ENCODE results near the gene PBX2. TPM values are rescaled to one million over a fixed set of nuclear protein-coding genes. Genes with fewer than 3 reads are reported as not detected.

Gene PBX2
- total RNA-seq, 6 experiments from 2014 or later: 50.7 to 61.4 (median 56.2) TPM

GRCh38 chr6:32149092-32149755 is 40.8 kb downstream of the PBX2 start:
- Mint-ChIP-seq H3K4me3 (no peak overlapping the region), H3K9me3 (no peaks in the 10 kb centered on the region), H3K36me3 (ENCODE audit: low read depth) (peaks cover 13% of the 10 kb centered on the region; the same call in 1 of the 2 replicates), H3K27ac (no peak overlapping the region), H3K4me1 (ENCODE audit: low read depth) (peaks cover 28% of the 10 kb centered on the region), H3K27me3 (ENCODE audit: insufficient read depth) (peaks cover 7% of the 10 kb centered on the region)
- DNase-seq: no peak
- no peak for TF ChIP-seq CTCF (IDR thresholded peaks at IDR 0.05)

DNA sequence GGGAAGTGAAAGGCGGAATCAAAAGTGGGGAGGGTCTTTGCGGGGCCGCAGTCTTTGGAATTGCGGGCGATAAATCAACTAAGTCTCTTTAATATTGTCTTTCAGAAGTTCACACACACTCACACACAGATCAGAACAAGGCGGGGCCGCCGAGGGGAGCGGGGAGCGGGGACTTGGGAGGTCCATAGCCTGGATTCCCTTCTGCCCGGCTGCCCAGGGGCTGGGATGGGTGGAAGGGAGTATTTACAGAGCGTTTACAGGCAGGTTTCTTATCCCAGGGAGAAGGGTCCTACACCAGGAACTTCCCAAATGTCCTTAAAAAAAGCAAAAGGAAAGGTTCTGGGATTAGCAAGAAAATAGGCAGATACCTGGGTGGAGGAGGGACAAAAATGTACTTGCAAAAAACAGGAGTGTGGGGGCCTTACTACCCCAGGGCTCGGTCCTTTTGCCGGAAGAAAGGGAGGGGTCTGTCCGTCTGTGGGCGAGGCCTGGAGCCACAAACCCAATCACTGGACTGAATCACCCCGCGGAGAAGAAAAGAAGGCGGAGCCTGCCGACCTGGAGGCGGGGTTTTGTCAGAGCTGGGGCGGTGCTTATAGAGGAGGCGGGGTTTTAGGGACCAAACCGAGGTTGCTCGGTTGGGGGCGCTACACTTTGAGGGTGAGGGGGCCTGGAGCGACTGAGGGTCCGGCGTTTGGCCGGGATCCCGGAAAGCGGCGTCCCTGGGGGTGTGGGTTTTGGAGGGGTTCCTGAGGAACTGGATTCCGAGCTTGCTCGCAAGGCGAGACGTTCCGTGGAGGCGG is 41.5 kb downstream of the PBX2 start:
- no peak for TF ChIP-seq CTCF (IDR thresholded peaks at IDR 0.05)
- Mint-ChIP-seq H3K36me3 (ENCODE audit: low read depth) (peaks cover 13% of the 10 kb centered on the region; the same call in 1 of the 2 replicates), H3K27me3 (ENCODE audit: insufficient read depth) (peaks cover 7% of the 10 kb centered on the region), H3K4me1 (ENCODE audit: low read depth) (peaks cover 27% of the 10 kb centered on the region), H3K9me3 (no peaks in the 10 kb centered on the region), H3K27ac (no peak overlapping the region), H3K4me3 (no peak overlapping the region)
- DNase-seq: no peak

DNA sequence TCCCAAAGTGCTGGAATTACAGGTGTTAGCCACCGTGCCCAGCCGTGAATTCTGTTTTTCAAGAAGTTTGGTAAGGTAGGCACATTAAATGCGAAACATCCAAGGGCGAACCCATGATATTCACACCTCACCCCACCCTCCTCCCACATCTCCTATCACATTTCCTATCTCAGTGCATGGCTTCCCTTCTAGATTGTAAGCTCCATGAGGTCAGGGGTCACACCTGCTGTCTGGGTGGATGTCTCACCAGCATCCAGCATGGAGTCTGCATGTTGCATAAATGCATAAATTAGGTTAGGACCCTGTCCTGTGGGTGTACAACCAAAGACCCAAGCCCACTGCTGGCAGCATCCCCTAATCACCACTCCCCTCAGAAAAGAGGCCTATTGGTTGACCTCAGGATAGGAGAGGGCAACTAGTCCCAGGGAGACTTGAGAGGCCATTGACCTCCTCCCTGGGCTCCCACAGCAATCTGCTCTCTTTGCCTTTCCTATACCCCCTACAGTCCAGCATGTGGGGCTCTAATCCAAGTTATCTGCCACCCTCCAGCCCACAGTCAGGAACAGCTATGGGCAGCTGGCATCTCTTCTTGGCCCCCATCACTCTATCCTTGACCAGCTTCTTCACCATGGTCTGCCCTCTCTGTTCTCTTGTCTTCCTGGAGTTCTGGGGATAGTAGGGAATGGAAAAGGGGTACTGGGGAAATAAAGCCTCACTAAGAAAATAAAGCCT is 42.4 kb downstream of the PBX2 start:
- H3K27ac Mint-ChIP-seq: no peak overlapping the region
- peaks cover 13% of the 10 kb centered on the region; the same call in 1 of the 2 replicates for H3K36me3 Mint-ChIP-seq (ENCODE audit: low read depth)
- H3K9me3 Mint-ChIP-seq: no peaks in the 10 kb centered on the region
- no peak for DNase-seq
- no peak for TF ChIP-seq CTCF (IDR thresholded peaks at IDR 0.05)
- peaks cover 7% of the 10 kb centered on the region for H3K27me3 Mint-ChIP-seq (ENCODE audit: insufficient read depth)
- H3K4me3 Mint-ChIP-seq: no peak overlapping the region
- H3K4me1 Mint-ChIP-seq (ENCODE audit: low read depth): peaks cover 18% of the 10 kb centered on the region

GRCh38 chr6:32146687-32147086 is 43.3 kb downstream of the PBX2 start:
- peaks cover 13% of the 10 kb centered on the region; the same call in 1 of the 2 replicates for H3K36me3 Mint-ChIP-seq (ENCODE audit: low read depth)

More at GRCh38 chr6:32146687-32147086, 43.3 kb downstream of the PBX2 start:
- H3K9me3 Mint-ChIP-seq: no peaks in the 10 kb centered on the region
- peaks cover 10% of the 10 kb centered on the region for H3K4me1 Mint-ChIP-seq (ENCODE audit: low read depth)
- no peak for DNase-seq
- no peak overlapping the region for H3K4me3 Mint-ChIP-seq
- TF ChIP-seq CTCF (IDR thresholded peaks at IDR 0.05): no peak
- no peak overlapping the region for H3K27ac Mint-ChIP-seq
- H3K27me3 Mint-ChIP-seq (ENCODE audit: insufficient read depth): peaks cover 10% of the 10 kb centered on the region

Measured in HFFc6 (cell line).